IMR-90 (cell line): ENCODE measurements around the gene LCA5L. TPM values are rescaled to one million over a fixed set of nuclear protein-coding genes. Genes with fewer than 3 reads are reported as not detected.

ENCODE experiments used
- ATAC-seq: fragments of 200-7000 bp; cut with Tn5 transposase; 2 replicates; pipeline ENCODE4 v1.9.1; 2020; ENCODE audit warnings: low read depth, mild to moderate bottlenecking, moderate library complexity
- BruUV-seq: library from RNA; stranded (reverse); fragments of 400-500 nt; replicated peaks from 2 replicates; lab custom pipeline; 2021; lab: Mats Ljungman, UMichigan
- CTCF ChIA-PET: fragments of 300-600 bp; formaldehyde crosslinking; extraction: SDS; loops from one replicate; lab custom pipeline; 2021; ENCODE audit warnings: antibody characterized with exemption; lab: Yijun Ruan, JAX
- POLR2A ChIA-PET: fragments of 300-600 bp; sonication (Branson Sonifier 250); formaldehyde crosslinking; loops from one replicate; lab custom pipeline; 2022; ENCODE audit warnings: antibody characterized with exemption; ENCODE audit not compliant: unreplicated experiment; lab: Charles Lee
- DNase-seq: peaks from one replicate; pipeline ENCODE4 v3.0.0; 2013
- H2AFZ ChIP-seq: replicated peaks from 2 replicates; pipeline ENCODE3; 2013; ENCODE audit warnings: low read length, mild to moderate bottlenecking; ENCODE audit not compliant: poor library complexity
- H2AK5ac ChIP-seq: 2 replicates; pipeline ENCODE4 v1.6.1; 2013; ENCODE audit warnings: low read depth, low read length, inconsistent platforms
- H2AK9ac ChIP-seq: replicated peaks from 2 replicates; pipeline ENCODE3; 2013; ENCODE audit warnings: mild to moderate bottlenecking, low read depth, low read length, moderate library complexity; ENCODE audit not compliant: poor library complexity
- H2BK120ac ChIP-seq: 2 replicates; pipeline ENCODE4 v1.6.1; 2013; ENCODE audit warnings: low read depth, low read length, inconsistent platforms
- H2BK15ac ChIP-seq: 3 replicates; pipeline ENCODE4 v1.6.1; 2013; ENCODE audit warnings: low read depth, low read length, inconsistent platforms
- H2BK20ac ChIP-seq: 2 replicates; pipeline ENCODE4 v1.6.1; 2013; ENCODE audit warnings: low read depth, mild to moderate bottlenecking, inconsistent platforms, low read length, moderate library complexity
- H2BK5ac ChIP-seq: 2 replicates; pipeline ENCODE4 v1.6.1; 2013; ENCODE audit warnings: mild to moderate bottlenecking, low read depth, low read length, inconsistent platforms; ENCODE audit not compliant: poor library complexity, severe bottlenecking
- H3K14ac ChIP-seq: replicated peaks from 2 replicates; pipeline ENCODE4 v1.6.1; 2013; ENCODE audit warnings: low read depth, low read length, inconsistent platforms
- H3K18ac ChIP-seq: 2 replicates; pipeline ENCODE4 v1.6.1; 2013; ENCODE audit warnings: low read depth, low read length, control low read depth
- H3K23ac ChIP-seq: 2 replicates; pipeline ENCODE4 v1.6.1; 2013; ENCODE audit warnings: low read depth, low read length, inconsistent platforms
- H3K27ac ChIP-seq: 2 replicates; pipeline ENCODE4 v1.5.1; 2013; ENCODE audit warnings: mild to moderate bottlenecking, control low read depth, low read length; ENCODE audit not compliant: insufficient read depth
- H3K27me3 ChIP-seq: 2 replicates; pipeline ENCODE4 v1.6.1; 2013; ENCODE audit warnings: low read length; ENCODE audit not compliant: control insufficient read depth, insufficient read depth
- H3K36me3 ChIP-seq: 2 replicates; pipeline ENCODE4 v1.6.1; 2013; ENCODE audit warnings: low read length, mixed read lengths; ENCODE audit not compliant: control insufficient read depth, insufficient read depth
- H3K4ac ChIP-seq: 2 replicates; pipeline ENCODE4 v1.6.1; 2013; ENCODE audit warnings: low read depth, low read length, inconsistent platforms
- H3K4me1 ChIP-seq: 2 replicates; pipeline ENCODE4 v1.6.1; 2013; ENCODE audit warnings: low read length, mixed read lengths; ENCODE audit not compliant: control insufficient read depth, insufficient read depth
- H3K4me2 ChIP-seq: 2 replicates; pipeline ENCODE4 v1.6.1; 2013; ENCODE audit warnings: low read depth, mild to moderate bottlenecking, control low read depth, low read length, moderate library complexity
- H3K4me3 ChIP-seq: 2 replicates; pipeline ENCODE4 v1.5.1; 2013; ENCODE audit warnings: low read depth, mild to moderate bottlenecking, control low read depth, low read length, moderate library complexity; ENCODE audit not compliant: insufficient read depth
- H3K56ac ChIP-seq: 2 replicates; pipeline ENCODE4 v1.6.1; 2013; ENCODE audit warnings: low read length, inconsistent platforms; ENCODE audit not compliant: insufficient read depth; ENCODE audit errors: extremely low read depth
- H3K79me1 ChIP-seq, 2 experiments: 2 replicates each; pipeline ENCODE4 v1.6.1; 2013; ENCODE audit warnings: low read length in 2 of 2, inconsistent platforms in 1 of 2, low read depth in 1 of 2
- H3K9ac ChIP-seq: 2 replicates; pipeline ENCODE4 v1.6.1; 2013; ENCODE audit warnings: low read depth, low read length, control low read depth
- H3K9me1 ChIP-seq: 2 replicates; pipeline ENCODE4 v1.6.1; 2013; ENCODE audit warnings: low read length, inconsistent platforms; ENCODE audit not compliant: insufficient read depth
- H3K9me3 ChIP-seq: 2 replicates; pipeline ENCODE4 v1.6.1; 2013; ENCODE audit warnings: low read length; ENCODE audit not compliant: control insufficient read depth, insufficient read depth
- H4K20me1 ChIP-seq: 2 replicates; pipeline ENCODE4 v1.6.1; 2013; ENCODE audit warnings: low read length, inconsistent platforms; ENCODE audit not compliant: insufficient read depth
- H4K5ac ChIP-seq: 2 replicates; pipeline ENCODE4 v1.6.1; 2013; ENCODE audit warnings: mild to moderate bottlenecking, low read depth, low read length, control low read depth
- H4K8ac ChIP-seq, 2 experiments: 2 replicates each; pipeline ENCODE4 v1.6.1; 2013; ENCODE audit warnings: low read depth in 2 of 2, low read length in 2 of 2, control low read depth in 1 of 2, inconsistent platforms in 1 of 2
- H4K91ac ChIP-seq: 2 replicates; pipeline ENCODE4 v1.6.1; 2013; ENCODE audit warnings: low read depth, low read length, inconsistent platforms; ENCODE audit not compliant: insufficient read depth
- BHLHE40 ChIP-seq: fragments of 150-350 bp; IDR thresholded peaks from 2 replicates; pipeline ENCODE4 v1.6.1; 2016; ENCODE audit warnings: mild to moderate bottlenecking, low read depth, low read length
- CEBPB ChIP-seq: IDR thresholded peaks from 2 replicates; pipeline ENCODE4 v1.6.1; 2012; ENCODE audit warnings: low read depth, low read length, improper control_type of control experiment
- CHD1 ChIP-seq: IDR thresholded peaks from 2 replicates; pipeline ENCODE4 v1.6.1; 2012; ENCODE audit warnings: low read depth, low read length, improper control_type of control experiment
- ELK1 ChIP-seq: fragments of 150-350 bp; IDR thresholded peaks from 2 replicates; pipeline ENCODE4 v1.6.1; 2016; ENCODE audit warnings: low read depth, mild to moderate bottlenecking, low read length, moderate library complexity, borderline replicate concordance
- FOS ChIP-seq: fragments of 150-350 bp; IDR thresholded peaks from 2 replicates; pipeline ENCODE4 v1.6.1; 2016; ENCODE audit warnings: low read depth, low read length
- MAFK ChIP-seq: IDR thresholded peaks from 2 replicates; pipeline ENCODE4 v1.6.1; 2012; ENCODE audit warnings: low read depth, low read length, improper control_type of control experiment
- NFE2L2 ChIP-seq: fragments of 150-350 bp; IDR thresholded peaks from 2 replicates; pipeline ENCODE4 v1.6.1; 2016; ENCODE audit warnings: low read depth, mild to moderate bottlenecking, low read length
- RAD21 ChIP-seq: IDR thresholded peaks from 2 replicates; pipeline ENCODE4 v1.6.1; 2012; ENCODE audit warnings: low read length, improper control_type of control experiment
- RCOR1 ChIP-seq: IDR thresholded peaks from 2 replicates; pipeline ENCODE4 v1.6.1; 2012; ENCODE audit warnings: mild to moderate bottlenecking, low read length, improper control_type of control experiment; ENCODE audit not compliant: insufficient replicate concordance
- RFX5 ChIP-seq: IDR thresholded peaks from 2 replicates; pipeline ENCODE4 v1.8.0; 2012; ENCODE audit warnings: low read depth, mild to moderate bottlenecking, low read length, moderate library complexity
- SMC3 ChIP-seq: fragments of 150-350 bp; IDR thresholded peaks from 2 replicates; pipeline ENCODE4 v1.6.1; 2016; ENCODE audit warnings: low read depth, mild to moderate bottlenecking, antibody characterized with exemption, low read length, moderate library complexity
- WGBS, 2 experiments: methylation state at CpG; one replicate each; pipeline versions ENCODE4 v1.1.5 to v1.1.7; 2013; ENCODE audit warnings: missing lambda C conversion rate in 2 of 2; ENCODE audit not compliant: insufficient read length in 1 of 2; ENCODE audit errors: extremely low coverage in 2 of 2; 5-methylcytosine and 5-hydroxymethylcytosine counted together
- dilution Hi-C: fragments of 300-500 bp; cut with HindIII; formaldehyde crosslinking; loops from one replicate; pipeline ENCODE4 v1.14.3; 2018; ENCODE audit warnings: low sequenced_read_pairs; ENCODE audit not compliant: unreplicated experiment
- in situ Hi-C: fragments of 300-500 bp; cut with MboI; formaldehyde crosslinking; loops from 3 replicates; pipeline ENCODE4 v1.14.3; 2019; ENCODE audit warnings: low sequenced_read_pairs, inconsistent platforms, mixed read lengths
- intact Hi-C: fragments of 100-400 bp; cut with micrococcal nuclease; formaldehyde crosslinking; loops from 2 replicates; pipeline ENCODE4 v1.10.0; 2022
- polyA plus RNA-seq, 3 experiments: library from polyadenylated mRNA; depleted of rRNA; stranded (reverse); fragments of >200 nt; gene quantifications; 2 replicates each; pipeline ENCODE4 v1.2.3, GENCODE V29; 2012; ENCODE audit warnings: low replicate concordance in 1 of 3
- total RNA-seq: library from RNA; depleted of rRNA; stranded (reverse); fragments of >200 nt; gene quantifications from 2 replicates; pipeline ENCODE4 v1.2.3, GENCODE V29; 2012
- TF ChIP-seq, protein P1 (sequence below): fragments of 150-350 bp; IDR thresholded peaks from 2 replicates; pipeline ENCODE4 v1.6.1; 2017; ENCODE audit warnings: mild to moderate bottlenecking, antibody characterized with exemption, low read length, low read depth

LCA5L gene
- total and polyA plus RNA-seq, 2 of the 4 experiments (the other 2 are of a cell fraction): 0.18 to 0.26 TPM

DNA sequence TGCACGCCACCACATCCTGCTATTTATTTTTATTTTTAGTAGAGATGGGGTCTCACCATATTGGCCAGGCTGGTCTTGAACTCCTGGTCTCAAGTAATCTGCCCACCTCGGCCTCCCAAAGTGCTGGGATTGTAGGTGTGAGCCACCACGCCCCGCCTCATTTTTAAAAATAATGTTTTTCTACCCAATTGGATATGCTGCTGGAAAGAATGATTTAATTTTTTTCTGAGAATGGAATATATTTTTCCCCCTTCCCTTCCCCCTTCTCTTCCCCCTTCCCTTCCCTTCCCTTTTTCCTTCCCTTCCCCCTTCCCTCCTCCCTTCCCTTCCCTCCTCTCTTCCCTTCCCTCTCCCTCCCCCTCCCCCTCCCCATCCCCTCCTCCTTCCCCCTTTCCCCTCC lies 79.0 kb downstream of the LCA5L start:
- BruUV-seq: no TSS peak
- Histone ChIP-seq H3K9me3 (no peaks in the 10 kb centered on the region), H4K91ac (no peak overlapping the region), H4K20me1 (no peaks in the 10 kb centered on the region), H3K56ac (no peak overlapping the region), H4K5ac (no peak overlapping the region), H2AFZ (no peak overlapping the region), H3K4me2 (no peak overlapping the region), H3K14ac (no peak overlapping the region), H2AK9ac (no peak overlapping the region), H3K27me3 (no peaks in the 10 kb centered on the region), H2BK120ac (no peak overlapping the region), H2BK5ac (no peak overlapping the region), H2AK5ac (no peak overlapping the region), H4K8ac (no peak overlapping the region), H2BK20ac (no peak overlapping the region), H3K9ac (no peak overlapping the region), H3K79me1 (no peaks in the 10 kb centered on the region), H3K18ac (no peak overlapping the region), H3K4me1 (peaks cover 18% of the 10 kb centered on the region), H3K4ac (no peak overlapping the region), H2BK15ac (no peak overlapping the region), H3K36me3 (no peaks in the 10 kb centered on the region), H3K9me1 (peaks cover 12% of the 10 kb centered on the region), H3K23ac (no peak overlapping the region), H3K4me3 (no peak overlapping the region), H3K27ac (no peak overlapping the region)
- no CpG with 5 or more reads among the region's 4 CpGs for WGBS, 2 experiments
- in situ Hi-C loops (no loop called here), intact Hi-C loops (no loop called here), dilution Hi-C loops (no loop called here)
- TF ChIP-seq CHD1: no peak
- TF ChIP-seq CEBPB: no peak
- TF ChIP-seq RCOR1: no peak
- no peak for TF ChIP-seq RFX5
- no peak for TF ChIP-seq MAFK
- TF ChIP-seq, protein P1, sequence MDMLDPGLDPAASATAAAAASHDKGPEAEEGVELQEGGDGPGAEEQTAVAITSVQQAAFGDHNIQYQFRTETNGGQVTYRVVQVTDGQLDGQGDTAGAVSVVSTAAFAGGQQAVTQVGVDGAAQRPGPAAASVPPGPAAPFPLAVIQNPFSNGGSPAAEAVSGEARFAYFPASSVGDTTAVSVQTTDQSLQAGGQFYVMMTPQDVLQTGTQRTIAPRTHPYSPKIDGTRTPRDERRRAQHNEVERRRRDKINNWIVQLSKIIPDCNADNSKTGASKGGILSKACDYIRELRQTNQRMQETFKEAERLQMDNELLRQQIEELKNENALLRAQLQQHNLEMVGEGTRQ: no peak
- TF ChIP-seq RAD21: no peak
- TF ChIP-seq SMC3: no peak
- no peak for TF ChIP-seq BHLHE40
- no peak for TF ChIP-seq FOS
- no peak for TF ChIP-seq NFE2L2
- TF ChIP-seq ELK1: no peak
- no peak for ATAC-seq
- ChIA-PET POLR2A (no interaction called here), CTCF (no interaction called here)
- DNase-seq: no peak
